WTC11 (cell line): ENCODE measurements around the gene ESPN. TPM values are rescaled to one million over a fixed set of nuclear protein-coding genes. Genes with fewer than 3 reads are reported as not detected.

Experiments
- ATAC-seq: fragments of 200-7000 bp; cut with Tn5 transposase; 2 replicates; pipeline ENCODE4 v1.10.0; 2021; ENCODE audit warnings: mild to moderate bottlenecking, moderate library complexity
- CTCF ChIA-PET: fragments of 300-600 bp; sonication (Branson Sonifier 250); formaldehyde crosslinking; loops from one replicate; lab custom pipeline; 2021; ENCODE audit warnings: antibody characterized with exemption; lab: Charles Lee
- POLR2A ChIA-PET: fragments of 350-600 bp; sonication (Branson Sonifier 250); formaldehyde crosslinking; loops from one replicate; lab custom pipeline; 2021; ENCODE audit warnings: antibody characterized with exemption; lab: Charles Lee
- DNase-seq: peaks from one replicate; pipeline ENCODE4 v3.0.0; 2021; ENCODE audit warnings: low spot score
- H3K27ac Mint-ChIP-seq: 2 replicates; pipeline ENCODE4 v1.8.0; 2021; ENCODE audit warnings: mixed read lengths
- H3K27me3 Mint-ChIP-seq: 2 replicates; pipeline ENCODE4 v1.8.0; 2021; ENCODE audit warnings: low read depth, mild to moderate bottlenecking, moderate library complexity, mixed read lengths
- H3K36me3 Mint-ChIP-seq: 2 replicates; pipeline ENCODE4 v1.8.0; 2021; ENCODE audit warnings: mixed read lengths
- H3K4me1 Mint-ChIP-seq: 2 replicates; pipeline ENCODE4 v1.8.0; 2022; ENCODE audit warnings: mixed read lengths
- H3K4me3 Mint-ChIP-seq: 2 replicates; pipeline ENCODE4 v1.8.0; 2021; ENCODE audit warnings: mild to moderate bottlenecking, moderate library complexity, mixed read lengths
- H3K9me3 Mint-ChIP-seq: 2 replicates; pipeline ENCODE4 v1.8.0; 2021; ENCODE audit warnings: mixed read lengths
- ATF6 ChIP-seq: sonication (generic); formaldehyde crosslinking; IDR thresholded peaks from 2 replicates; pipeline ENCODE4 v1.8.1; 2023; ENCODE audit warnings: mild to moderate bottlenecking, missing genetic modification reagents
- E2F4 ChIP-seq: sonication (generic); formaldehyde crosslinking; IDR thresholded peaks from 2 replicates; pipeline ENCODE4 v1.8.1; 2022; ENCODE audit warnings: low read depth, mild to moderate bottlenecking, moderate library complexity, missing genetic modification reagents, borderline replicate concordance
- EMX1 ChIP-seq: fragments of 250-450 bp; sonication (Bioruptor Pico); IDR thresholded peaks from 2 replicates; pipeline ENCODE4 v1.8.0; 2021; ENCODE audit warnings: mild to moderate bottlenecking
- HMGXB4 ChIP-seq: sonication (generic); formaldehyde crosslinking; IDR thresholded peaks from 2 replicates; pipeline ENCODE4 v1.8.1; 2023; ENCODE audit warnings: mild to moderate bottlenecking, moderate library complexity, missing genetic modification reagents
- MYBL2 ChIP-seq: sonication (generic); formaldehyde crosslinking; IDR thresholded peaks from 2 replicates; pipeline ENCODE4 v1.8.1; 2023; ENCODE audit warnings: mild to moderate bottlenecking, moderate library complexity, missing genetic modification reagents
- NFE2L1 ChIP-seq: sonication (generic); formaldehyde crosslinking; IDR thresholded peaks from 2 replicates; pipeline ENCODE4 v1.8.1; 2023; ENCODE audit warnings: missing genetic modification reagents
- PRDM15 ChIP-seq: sonication (generic); formaldehyde crosslinking; IDR thresholded peaks from 2 replicates; pipeline ENCODE4 v1.8.0; 2022; ENCODE audit warnings: missing genetic modification reagents
- SMAD4 ChIP-seq: sonication (generic); formaldehyde crosslinking; IDR thresholded peaks from 2 replicates; pipeline ENCODE4 v1.8.0; 2022; ENCODE audit warnings: mild to moderate bottlenecking, missing genetic modification reagents
- USF1 ChIP-seq: sonication (generic); formaldehyde crosslinking; IDR thresholded peaks from 2 replicates; pipeline ENCODE4 v1.8.0; 2022; ENCODE audit warnings: mild to moderate bottlenecking, missing genetic modification reagents
- ZBTB43 ChIP-seq: sonication (generic); formaldehyde crosslinking; IDR thresholded peaks from 2 replicates; pipeline ENCODE4 v1.8.1; 2023; ENCODE audit warnings: mild to moderate bottlenecking, missing genetic modification reagents
- ZMAT4 ChIP-seq: fragments of 250-450 bp; sonication (Bioruptor Pico); IDR thresholded peaks from 2 replicates; pipeline ENCODE4 v1.9.0; 2021; ENCODE audit warnings: mild to moderate bottlenecking
- ZNF281 ChIP-seq: sonication (generic); formaldehyde crosslinking; IDR thresholded peaks from 2 replicates; pipeline ENCODE4 v1.8.0; 2023; ENCODE audit warnings: mild to moderate bottlenecking, missing genetic modification reagents
- ZNF317 ChIP-seq: sonication (generic); formaldehyde crosslinking; IDR thresholded peaks from 2 replicates; pipeline ENCODE4 v1.8.1; 2023; ENCODE audit warnings: low read depth, mild to moderate bottlenecking, moderate library complexity, missing genetic modification reagents, borderline replicate concordance
- ZNF512 ChIP-seq: sonication (generic); formaldehyde crosslinking; IDR thresholded peaks from 2 replicates; pipeline ENCODE4 v1.8.1; 2022; ENCODE audit warnings: missing genetic modification reagents, borderline replicate concordance
- ZNF671 ChIP-seq: fragments of 250-450 bp; sonication (Bioruptor Pico); IDR thresholded peaks from 2 replicates; pipeline ENCODE4 v1.8.0; 2021; ENCODE audit warnings: mild to moderate bottlenecking
- ZSCAN18 ChIP-seq: fragments of 250-450 bp; sonication (Bioruptor Pico); IDR thresholded peaks from 2 replicates; pipeline ENCODE4 v2.1.2; 2022; ENCODE audit warnings: mild to moderate bottlenecking, moderate library complexity
- total RNA-seq: library from RNA; stranded (reverse); gene quantifications from 3 replicates; pipeline ENCODE4 v1.2.3, GENCODE V29; 2021

Gene ESPN
- total RNA-seq, 1 experiment from 2014 or later, result 46.1 TPM

GRCh38 chr1:6434186-6434585 lies 9.6 kb downstream of the ESPN start (continued):
- TF ChIP-seq HMGXB4, result no peak
- no peak for TF ChIP-seq E2F4

GRCh38 chr1:6435129-6435528 lies 10.6 kb downstream of the ESPN start:
- ATAC-seq, result no peak
- Mint-ChIP-seq H3K4me1 (peaks cover 18% of the 10 kb centered on the region), H3K27ac (no peak overlapping the region), H3K4me3 (no peak overlapping the region), H3K27me3 (peaks cover 21% of the 10 kb centered on the region), H3K9me3 (no peaks in the 10 kb centered on the region), H3K36me3 (no peaks in the 10 kb centered on the region)
- ChIA-PET POLR2A (no interaction called here), CTCF (interaction anchor here (6.4 kb wide), 1 partner anchor 14 kb away, joined by 45 read pairs; the partner anchor contains the start of gene HES2)
- no peak for DNase-seq
- TF ChIP-seq MYBL2 (CRISPR knock-in tag), result no peak
- TF ChIP-seq ZBTB43 (CRISPR knock-in tag), result no peak
- no peak for TF ChIP-seq NFE2L1 (CRISPR knock-in tag)
- no peak for TF ChIP-seq ZNF317 (CRISPR knock-in tag)
- no peak for TF ChIP-seq ZNF512 (CRISPR knock-in tag)
- TF ChIP-seq ATF6, result no peak
- TF ChIP-seq EMX1, result no peak
- TF ChIP-seq USF1 (CRISPR knock-in tag), result no peak
- no peak for TF ChIP-seq SMAD4 (CRISPR knock-in tag)
- no peak for TF ChIP-seq PRDM15
- no peak for TF ChIP-seq ZMAT4 (CRISPR knock-in tag)
- TF ChIP-seq ZNF671 (CRISPR knock-in tag), result no peak
- no peak for TF ChIP-seq HMGXB4
- TF ChIP-seq ZSCAN18 (CRISPR knock-in tag), result no peak
- TF ChIP-seq ZNF281 (CRISPR knock-in tag), result no peak
